GM10248 (cell line): ENCODE measurements around the gene MCTP2.

ENCODE experiments used
- CTCF ChIA-PET: fragments of 300-600 bp; sonication (Branson Sonifier 250); formaldehyde crosslinking; extraction: SDS; loops from one replicate; lab custom pipeline; 2021; ENCODE audit warnings: antibody characterized with exemption; lab: Yijun Ruan, JAX
- POLR2A ChIA-PET: fragments of 350-650 bp; sonication (Branson Sonifier 250); formaldehyde crosslinking; extraction: SDS; loops from one replicate; lab custom pipeline; 2020; ENCODE audit warnings: antibody characterized with exemption; lab: Yijun Ruan, JAX
- DNase-seq: peaks from one replicate; pipeline ENCODE4 v3.0.0; 2012; ENCODE audit errors: extremely low spot score
- TF ChIP-seq, protein P1 (sequence below): IDR thresholded peaks from 2 replicates; pipeline ENCODE4 v1.5.1; 2012; ENCODE audit warnings: mild to moderate bottlenecking, low read depth; ENCODE audit errors: extremely low read depth, missing control alignments, control extremely low read depth

The MCTP2 gene

DNA sequence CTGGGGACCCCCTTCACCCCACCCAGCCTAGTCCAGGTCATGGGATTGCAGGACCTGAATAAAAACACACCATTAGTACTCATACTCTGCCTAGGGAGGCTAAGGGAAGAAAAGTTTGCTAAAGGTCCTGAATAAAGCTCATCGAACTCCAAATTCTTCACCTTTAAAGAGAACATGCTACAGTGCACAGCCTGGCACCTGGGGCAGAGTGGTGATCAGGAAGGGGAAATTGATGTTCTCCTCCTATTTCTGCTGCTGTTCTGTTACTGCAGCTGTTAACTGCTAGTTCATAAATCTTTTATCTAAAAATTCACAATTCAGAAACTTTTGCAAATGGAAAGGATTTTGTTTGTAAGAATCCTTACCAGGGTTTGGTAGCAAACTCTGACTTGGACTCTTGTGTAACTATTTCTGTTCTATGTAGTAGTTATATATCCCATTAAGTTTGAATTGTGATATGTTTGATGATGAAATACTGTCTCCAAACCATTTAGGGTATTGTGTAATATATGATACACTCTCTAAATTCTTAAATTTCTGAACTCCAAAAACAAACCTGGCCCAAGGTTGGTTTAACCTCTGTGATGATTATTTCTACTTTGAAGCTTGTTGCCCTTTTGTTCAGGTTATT lies 27.9 kb downstream of the MCTP2 start:
- TF ChIP-seq, protein P1, sequence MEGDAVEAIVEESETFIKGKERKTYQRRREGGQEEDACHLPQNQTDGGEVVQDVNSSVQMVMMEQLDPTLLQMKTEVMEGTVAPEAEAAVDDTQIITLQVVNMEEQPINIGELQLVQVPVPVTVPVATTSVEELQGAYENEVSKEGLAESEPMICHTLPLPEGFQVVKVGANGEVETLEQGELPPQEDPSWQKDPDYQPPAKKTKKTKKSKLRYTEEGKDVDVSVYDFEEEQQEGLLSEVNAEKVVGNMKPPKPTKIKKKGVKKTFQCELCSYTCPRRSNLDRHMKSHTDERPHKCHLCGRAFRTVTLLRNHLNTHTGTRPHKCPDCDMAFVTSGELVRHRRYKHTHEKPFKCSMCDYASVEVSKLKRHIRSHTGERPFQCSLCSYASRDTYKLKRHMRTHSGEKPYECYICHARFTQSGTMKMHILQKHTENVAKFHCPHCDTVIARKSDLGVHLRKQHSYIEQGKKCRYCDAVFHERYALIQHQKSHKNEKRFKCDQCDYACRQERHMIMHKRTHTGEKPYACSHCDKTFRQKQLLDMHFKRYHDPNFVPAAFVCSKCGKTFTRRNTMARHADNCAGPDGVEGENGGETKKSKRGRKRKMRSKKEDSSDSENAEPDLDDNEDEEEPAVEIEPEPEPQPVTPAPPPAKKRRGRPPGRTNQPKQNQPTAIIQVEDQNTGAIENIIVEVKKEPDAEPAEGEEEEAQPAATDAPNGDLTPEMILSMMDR, result no peak
- DNase-seq, result no peak
- ChIA-PET POLR2A (interaction anchor here (0.6 kb wide), 1 partner anchor 597 kb away, joined by 3 read pairs; no protein-coding TSS in a partner anchor), CTCF (interaction anchor here (0.7 to 1.0 kb wide), 2 partner anchors 19 to 64 kb away, joined by 3 read pairs; no protein-coding TSS in a partner anchor)

DNA sequence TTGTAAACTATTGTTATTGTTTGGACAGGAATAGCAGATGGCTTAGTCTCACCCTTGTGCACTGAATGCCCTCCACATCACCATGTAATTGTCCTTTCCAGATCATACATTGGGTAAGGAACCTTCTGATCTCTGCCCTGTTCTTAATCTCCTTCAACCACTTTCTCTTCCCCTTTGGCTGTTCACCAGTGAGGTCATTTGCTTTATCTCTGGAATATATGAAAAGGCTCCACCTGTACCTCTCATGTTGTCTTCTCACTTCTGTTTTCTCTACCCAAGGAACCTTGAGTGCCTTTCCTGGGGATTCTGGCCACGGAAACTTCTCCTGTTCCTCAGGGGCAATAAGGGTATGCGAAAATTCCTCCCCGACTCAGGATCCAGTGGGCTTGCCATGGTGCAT lies 28.5 kb downstream of the MCTP2 start:
- ChIA-PET POLR2A (no interaction called here), CTCF (interaction anchor here (1.0 kb wide), 1 partner anchor 20 kb away, joined by 3 read pairs; no protein-coding TSS in a partner anchor)
- TF ChIP-seq, protein P1, result no peak
- no peak for DNase-seq

DNA sequence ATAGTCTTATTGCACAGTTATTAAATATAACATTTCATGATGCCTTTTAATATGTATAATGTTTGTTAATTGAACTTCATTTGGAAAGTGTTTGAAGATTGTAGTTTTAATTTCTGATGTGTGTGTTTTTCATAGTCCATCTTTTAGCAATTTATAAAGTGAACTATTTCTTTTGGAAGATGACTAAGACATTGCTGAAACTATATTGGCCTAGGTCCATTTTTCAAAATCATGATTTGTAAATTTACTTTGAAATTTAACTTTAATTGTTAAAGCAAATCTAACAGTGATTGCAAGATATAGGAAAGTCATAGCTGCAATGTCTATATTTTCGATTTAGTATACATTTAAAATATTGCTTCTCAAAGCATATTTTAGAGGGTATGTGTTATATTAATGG lies 30.8 kb downstream of the MCTP2 start:
- TF ChIP-seq, protein P1, result no peak
- ChIA-PET CTCF (no interaction called here), POLR2A (no interaction called here)
- no peak for DNase-seq

DNA sequence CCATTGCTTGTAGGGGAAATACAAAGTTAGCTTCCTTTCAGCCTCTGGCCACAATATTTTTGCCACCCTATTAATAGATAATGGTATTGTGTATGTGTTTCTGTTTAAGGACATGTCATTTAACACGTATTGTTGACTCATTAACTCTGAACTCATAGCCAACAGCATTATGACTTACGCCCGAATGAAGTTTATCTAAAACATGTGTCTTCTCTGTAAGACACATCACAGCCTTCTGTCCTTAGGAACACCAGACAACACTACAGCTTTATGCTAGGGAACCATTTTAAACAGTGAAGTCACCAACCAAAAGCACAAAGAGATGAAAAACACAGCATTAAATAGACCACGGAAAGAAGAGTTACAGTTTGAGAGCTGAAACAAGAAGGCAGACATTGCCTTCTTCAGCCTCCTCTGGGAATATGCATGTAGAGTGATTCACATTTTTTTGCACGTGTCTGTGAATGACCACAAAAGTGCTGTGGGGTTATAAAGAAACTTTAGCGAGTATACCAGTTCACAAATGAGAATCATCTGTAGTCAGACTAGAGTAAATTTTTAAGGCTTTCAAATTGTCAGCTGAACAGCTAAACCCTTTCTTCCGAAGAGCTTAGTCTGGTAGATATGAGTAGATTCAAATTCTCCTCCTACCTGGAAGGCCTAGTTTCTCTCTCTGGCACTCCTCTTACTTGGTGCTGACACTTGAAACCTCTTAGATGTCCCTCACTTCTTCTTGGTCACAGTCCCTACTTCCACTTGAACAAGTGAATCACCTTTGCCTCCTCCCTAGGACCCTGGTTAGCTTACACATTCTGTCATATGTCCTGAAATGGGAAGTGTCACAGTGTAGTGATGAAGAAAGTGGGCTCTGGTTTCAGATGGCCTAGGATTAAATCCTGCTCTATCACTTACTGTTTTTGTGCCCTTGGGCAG lies 32.2 kb downstream of the MCTP2 start:
- ChIA-PET POLR2A (no interaction called here), CTCF (interaction anchor here (0.9 to 1.5 kb wide), 2 partner anchors 18 to 61 kb away, joined by 3 to 7 read pairs; no protein-coding TSS in a partner anchor)
- TF ChIP-seq, protein P1, result no peak
- DNase-seq, result peak; percentile 21

DNA sequence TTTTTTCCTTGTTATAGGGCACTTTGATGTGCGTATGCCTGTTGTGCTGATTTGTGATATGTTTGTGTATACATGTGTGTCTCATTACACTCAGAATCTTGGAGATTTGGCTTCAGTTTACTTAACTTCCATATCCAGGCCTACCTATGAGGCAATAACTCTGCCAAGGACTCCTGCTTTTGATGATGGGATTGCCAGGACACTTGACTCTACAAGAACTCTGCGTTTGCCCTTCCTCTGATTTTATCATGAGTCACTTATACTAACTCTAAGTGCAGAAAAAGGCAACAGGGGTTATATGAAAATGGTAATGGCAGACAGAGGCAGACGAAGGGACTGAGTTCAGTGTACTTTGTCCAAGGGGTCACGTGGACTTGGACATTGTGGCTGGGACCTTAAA lies 33.6 kb downstream of the MCTP2 start:
- no peak for DNase-seq
- CTCF ChIA-PET, result no interaction called here
- POLR2A ChIA-PET, result no interaction called here
- TF ChIP-seq, protein P1, result no peak

DNA sequence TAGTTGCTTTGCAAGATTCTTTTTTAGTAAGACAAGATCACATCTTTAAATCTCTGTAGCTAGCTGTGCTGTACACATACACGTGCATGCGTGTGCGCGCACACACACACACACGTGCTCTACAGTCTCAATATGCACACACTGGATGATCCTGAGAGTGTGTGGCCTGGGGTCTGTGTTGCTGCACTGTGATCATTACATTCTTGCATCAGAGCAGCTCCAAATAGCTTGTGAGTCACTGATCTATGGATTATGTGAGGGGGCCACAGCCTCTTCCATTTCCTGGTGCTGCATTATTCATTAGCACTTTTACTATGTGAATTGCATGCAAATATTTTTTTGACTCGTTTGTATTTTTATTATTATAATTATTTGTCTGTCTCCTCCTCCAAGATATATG lies 34.6 kb downstream of the MCTP2 start:
- TF ChIP-seq, protein P1, result no peak
- no peak for DNase-seq
- ChIA-PET CTCF (no interaction called here), POLR2A (no interaction called here)
